Stimulated activated CD8-positive, alpha-beta memory T cell treated with anti-CD3 and anti-CD28 coated beads, Interleukin-2, amount 100 ng/mL, for 1 hour (primary cell): ENCODE data around the gene EMD.
"Not testable (repeated sequence)": the region's sequence is repeated elsewhere in the genome, so short reads cannot be mapped to it uniquely, and the experiment has no call there.

ENCODE experiments used
- DNase-seq, 2 donors: peaks; one replicate each; pipeline ENCODE4 v3.0.0-alpha.2; 2020; ENCODE audit warnings: low read depth in 2 of 2

EMD gene

GRCh38 chrX:154371017-154371788, 7.9 kb upstream of the EMD start:
- DNase-seq: peak; percentile 83 to 88

- DNase-seq: no peak
Measured at GRCh38 chrX:154371789-154372300, 7.2 kb upstream of the EMD start.

GRCh38 chrX:154372612-154373022, 6.5 kb upstream of the EMD start:
- DNase-seq: no peak

- no peak for DNase-seq
Measured at GRCh38 chrX:154373340-154374306, 5.5 kb upstream of the EMD start.

GRCh38 chrX:154374313-154375155, 4.6 kb upstream of the EMD start, which contains the start of gene FLNA:
FLNA (minus strand) TSS chrX:154374634; CDS start chrX:154371245, 3,389 bp downstream.
- no peak for DNase-seq

GRCh38 chrX:154375156-154375504, 4.0 kb upstream of the EMD start:
- DNase-seq: no peak

- DNase-seq: no peak
Measured at GRCh38 chrX:154376774-154377173, 2.3 kb upstream of the EMD start.

- no peak for DNase-seq
Measured at GRCh38 chrX:154378059-154378798, 866 bp upstream of the EMD start.

- no peak for DNase-seq
Measured at GRCh38 chrX:154379569-154379951, 465 bp downstream of the EMD start.

- no peak for DNase-seq
Measured at GRCh38 chrX:154380153-154380552, 1.1 kb downstream of the EMD start.

GRCh38 chrX:154380787-154381186, 1.7 kb downstream of the EMD start:
- no peak for DNase-seq

GRCh38 chrX:154381271-154381670, 2.2 kb downstream of the EMD start:
- DNase-seq: no peak

GRCh38 chrX:154382483-154383069, 3.5 kb downstream of the EMD start:
- DNase-seq: no peak

GRCh38 chrX:154383359-154384283, 4.5 kb downstream of the EMD start:
- no peak for DNase-seq

- DNase-seq: no peak
Measured at GRCh38 chrX:154384284-154384892, 5.3 kb downstream of the EMD start.

- DNase-seq: not testable (repeated sequence)
Measured at GRCh38 chrX:154388094-154388493, 9.0 kb downstream of the EMD start.

GRCh38 chrX:154388649-154389048, 9.6 kb downstream of the EMD start:
- DNase-seq: not testable (repeated sequence)

- DNase-seq: not testable (repeated sequence)
Measured at GRCh38 chrX:154389812-154390747, 11.0 kb downstream of the EMD start.
